GM06990 (cell line): ENCODE results near the gene UGT1A4.
"Not testable (repeated sequence)": the region's sequence is repeated elsewhere in the genome, so short reads cannot be mapped to it uniquely, and the experiment has no call there.

Experiments
- DNase-seq: peaks from one replicate; pipeline ENCODE4 v3.0.0-alpha.2; 2011; ENCODE audit not compliant: insufficient read length; ENCODE audit errors: extremely low read depth
- H3K27me3 ChIP-seq: replicated peaks from 2 replicates; pipeline ENCODE4 v1.6.0; 2011; ENCODE audit warnings: low read length; ENCODE audit not compliant: control insufficient read depth, insufficient read depth
- H3K36me3 ChIP-seq: 2 replicates; pipeline ENCODE4 v1.5.1; 2011; ENCODE audit warnings: low read length; ENCODE audit not compliant: control insufficient read depth, insufficient read depth
- H3K4me3 ChIP-seq: replicated peaks from 2 replicates; pipeline ENCODE4 v1.5.1; 2011; ENCODE audit warnings: low read depth, mild to moderate bottlenecking, control low read depth, low read length
- CTCF ChIP-seq: IDR thresholded peaks from 2 replicates; pipeline ENCODE4 v1.5.1; 2011; ENCODE audit warnings: low read length, control low read depth, mild to moderate bottlenecking, inconsistent platforms; ENCODE audit not compliant: insufficient read depth, poor library complexity, severe bottlenecking

UGT1A4 gene

GRCh38 chr2:233746475-233747282 is 28.1 kb downstream of the UGT1A4 start:
- no peak for DNase-seq
- H3K4me3 ChIP-seq = no peak overlapping the region
- no peak for TF ChIP-seq CTCF
- no peaks in the 10 kb centered on the region for H3K27me3 ChIP-seq
- no peaks in the 10 kb centered on the region for H3K36me3 ChIP-seq

- no peaks in the 10 kb centered on the region for H3K27me3 ChIP-seq
- H3K36me3 ChIP-seq = no peaks in the 10 kb centered on the region
- no peak for TF ChIP-seq CTCF
- no peak for DNase-seq
- H3K4me3 ChIP-seq = no peak overlapping the region
Observed at GRCh38 chr2:233747283-233747544, 28.7 kb downstream of the UGT1A4 start.

GRCh38 chr2:233750689-233751088 is 32.2 kb downstream of the UGT1A4 start:
- H3K36me3 ChIP-seq, DNase-seq, H3K27me3 ChIP-seq, H3K4me3 ChIP-seq: not testable (repeated sequence)

- not testable (repeated sequence) for H3K27me3 ChIP-seq, H3K4me3 ChIP-seq, H3K36me3 ChIP-seq, DNase-seq
Observed at GRCh38 chr2:233751212-233752009, 32.9 kb downstream of the UGT1A4 start.

- H3K36me3 ChIP-seq = no peaks in the 10 kb centered on the region
- H3K4me3 ChIP-seq = no peak overlapping the region
- H3K27me3 ChIP-seq = no peaks in the 10 kb centered on the region
- TF ChIP-seq CTCF = no peak
- no peak for DNase-seq
Observed at GRCh38 chr2:233754872-233755611, 36.5 kb downstream of the UGT1A4 start.

GRCh38 chr2:233756429-233757081 is 38.0 kb downstream of the UGT1A4 start:
- no peak for TF ChIP-seq CTCF
- no peaks in the 10 kb centered on the region for H3K27me3 ChIP-seq
- no peaks in the 10 kb centered on the region for H3K36me3 ChIP-seq
- no peak for DNase-seq
- no peak overlapping the region for H3K4me3 ChIP-seq
